Renal pelvis (tissue), 4 donors: ENCODE measurements around the gene ENGASE. TPM values are rescaled to one million over a fixed set of nuclear protein-coding genes. Genes with fewer than 3 reads are reported as not detected.

Experiments
- DNase-seq: peaks from one replicate; pipeline ENCODE4 v3.0.0-alpha.2; 2013
- polyA plus RNA-seq, 3 donors: library from polyadenylated mRNA; unstranded; fragments of 120-200 nt; gene quantifications; one replicate each; pipeline ENCODE4 v1.2.1, GENCODE V29; 2013; ENCODE audit not compliant: insufficient read length in 3 of 3

Gene ENGASE
- polyA plus RNA-seq, 3 donors, result 14.9 to 24.5 (median 20.7) TPM

DNA sequence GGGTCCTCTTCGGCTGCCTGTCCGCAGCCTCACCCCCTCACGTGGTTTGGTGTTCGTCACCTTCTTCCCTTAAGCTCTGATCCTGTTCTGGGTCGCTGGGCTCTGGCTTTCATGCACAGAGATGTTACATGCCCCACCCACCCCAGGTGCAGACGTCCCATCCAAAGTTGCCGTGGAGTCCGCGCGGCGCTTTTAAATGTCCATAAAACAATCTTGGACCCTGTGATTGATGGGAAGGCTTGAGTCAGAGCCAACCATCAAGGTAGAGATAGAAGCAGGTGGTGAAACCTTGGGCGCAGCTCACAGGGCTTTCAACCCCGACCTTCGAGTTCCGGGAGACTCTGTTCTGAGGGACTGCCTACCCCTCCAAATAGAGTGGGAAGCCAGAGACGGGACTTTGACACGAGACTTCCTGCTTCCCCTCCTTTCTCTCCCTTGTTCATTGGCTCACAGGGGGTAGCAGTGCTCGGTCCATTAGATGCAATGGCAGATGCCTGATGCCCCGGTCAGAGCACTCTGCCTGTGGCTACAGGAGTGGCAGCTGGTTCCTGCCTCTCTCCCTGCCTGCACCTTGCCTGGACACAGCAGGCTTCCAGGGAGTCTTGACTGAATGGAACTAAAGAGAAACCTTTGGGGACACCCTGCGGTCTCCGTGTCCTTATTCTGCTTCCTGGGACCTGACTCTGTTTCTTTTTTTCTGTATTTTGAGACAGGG lies 4.0 kb downstream of the ENGASE start:
- no peak for DNase-seq

GRCh38 chr17:79079421-79080200 lies 5.0 kb downstream of the ENGASE start:
- DNase-seq, result no peak

GRCh38 chr17:79080349-79080748 lies 5.7 kb downstream of the ENGASE start:
- DNase-seq, result no peak

DNA sequence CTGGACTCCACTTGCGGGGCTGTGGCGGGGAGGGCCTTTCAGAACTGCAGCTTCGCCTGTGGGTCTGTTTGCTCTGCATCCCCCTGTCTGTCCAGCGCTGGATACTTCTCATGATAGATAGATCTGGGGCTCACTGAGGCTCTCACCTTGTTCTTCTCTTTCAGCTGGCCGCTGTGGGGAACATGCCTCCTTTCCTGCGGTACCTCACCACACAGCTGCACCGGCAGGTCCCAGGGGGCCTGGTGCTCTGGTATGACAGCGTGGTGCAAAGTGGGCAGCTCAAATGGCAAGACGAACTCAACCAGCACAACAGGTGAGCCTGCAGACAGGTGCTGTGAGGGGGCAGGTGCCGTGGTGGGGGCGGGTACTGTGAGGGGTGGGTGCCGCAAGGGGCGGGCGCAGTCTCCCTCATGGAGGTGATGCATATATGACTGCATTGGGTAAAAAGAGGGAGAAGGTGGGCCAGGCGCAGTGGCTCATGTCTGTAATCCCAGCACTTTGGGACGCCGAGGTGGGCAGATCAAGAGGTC lies 6.2 kb downstream of the ENGASE start:
- no peak for DNase-seq

GRCh38 chr17:79081571-79082276 lies 7.1 kb downstream of the ENGASE start:
- DNase-seq, result no peak

- no peak for DNase-seq
These were observed 7.9 kb downstream of the ENGASE start for GRCh38 chr17:79082311-79083190.

GRCh38 chr17:79083191-79083971 lies 8.8 kb downstream of the ENGASE start:
- DNase-seq, result no peak

GRCh38 chr17:79084291-79085153 lies 9.9 kb downstream of the ENGASE start:
- DNase-seq, result no peak

DNA sequence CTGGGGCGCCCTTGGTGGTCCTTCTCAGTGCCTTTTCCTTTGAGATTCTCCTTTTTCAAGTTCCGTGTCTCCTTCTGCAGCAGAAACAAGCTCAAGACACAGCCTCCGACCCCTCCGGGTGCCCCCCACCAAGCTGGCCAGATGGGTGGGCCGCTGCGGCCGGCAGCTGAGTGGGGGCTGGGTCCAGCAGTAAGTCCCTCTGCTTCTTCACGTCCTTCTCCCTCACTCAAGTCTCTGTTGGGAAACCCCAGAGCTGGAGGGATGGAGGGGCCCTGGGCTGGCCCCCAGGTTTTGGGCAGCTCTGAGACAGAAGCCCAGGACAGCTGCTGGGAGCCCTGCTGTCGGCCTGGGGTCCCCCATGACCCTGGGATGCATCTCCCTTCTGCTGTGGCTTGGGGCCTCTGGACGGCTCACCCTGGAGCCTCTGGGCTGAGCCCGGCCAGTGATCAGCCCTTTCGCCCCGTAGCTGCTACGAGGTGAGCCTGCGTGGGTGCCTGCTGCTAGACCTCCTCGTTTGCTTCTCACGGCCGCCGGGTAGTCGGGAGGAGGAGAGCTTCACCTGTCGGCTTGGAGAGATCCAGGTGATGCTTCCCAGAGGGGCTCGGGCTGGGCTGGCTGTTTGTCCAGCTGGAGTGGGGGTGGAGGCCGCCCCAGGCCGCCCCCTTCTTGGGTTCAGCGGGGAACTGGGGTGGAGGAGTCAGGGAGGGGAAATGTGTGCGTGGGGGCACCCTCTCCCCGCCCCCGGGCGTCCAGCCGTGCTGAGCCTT lies 10.7 kb downstream of the ENGASE start:
- no peak for DNase-seq

GRCh38 chr17:79085921-79086551 lies 11.4 kb downstream of the ENGASE start:
- DNase-seq, result no peak

GRCh38 chr17:79086609-79087427 lies 12.2 kb downstream of the ENGASE start:
- DNase-seq, result no peak

- DNase-seq, result peak; percentile 57
These were observed 13.0 kb downstream of the ENGASE start for GRCh38 chr17:79087428-79088143.

GRCh38 chr17:79088247-79088996 lies 13.8 kb downstream of the ENGASE start:
- peak; percentile 41 for DNase-seq

DNA sequence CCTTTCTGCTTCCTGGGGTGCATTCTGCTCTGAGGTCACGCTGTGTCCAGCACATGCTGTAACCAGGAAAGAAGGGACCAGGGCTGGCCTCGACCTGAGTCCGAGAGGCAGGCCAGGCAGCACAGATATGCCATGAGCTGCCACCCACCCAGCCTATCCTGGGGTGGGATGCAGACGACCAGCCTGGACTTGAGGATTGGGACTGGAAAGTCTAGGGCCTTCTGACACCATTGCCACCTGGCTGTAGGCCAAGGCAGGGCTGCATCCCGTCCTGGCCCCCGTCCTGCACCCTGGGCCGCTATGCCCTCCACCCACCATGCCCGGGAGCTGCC lies 14.3 kb downstream of the ENGASE start:
- DNase-seq, result no peak

GRCh38 chr17:79089720-79090442 lies 15.3 kb downstream of the ENGASE start:
- no peak for DNase-seq
